ENCODE measurements around the gene RFX2. TPM values are rescaled to one million over a fixed set of nuclear protein-coding genes. Genes with fewer than 3 reads are reported as not detected.
"Not testable (repeated sequence)": the region's sequence is repeated elsewhere in the genome, so short reads cannot be mapped to it uniquely, and the experiment has no call there.

The RFX2 gene
- total RNA-seq, 2 experiments from 2014 or later, result 4.7 to 6.0 TPM

DNA sequence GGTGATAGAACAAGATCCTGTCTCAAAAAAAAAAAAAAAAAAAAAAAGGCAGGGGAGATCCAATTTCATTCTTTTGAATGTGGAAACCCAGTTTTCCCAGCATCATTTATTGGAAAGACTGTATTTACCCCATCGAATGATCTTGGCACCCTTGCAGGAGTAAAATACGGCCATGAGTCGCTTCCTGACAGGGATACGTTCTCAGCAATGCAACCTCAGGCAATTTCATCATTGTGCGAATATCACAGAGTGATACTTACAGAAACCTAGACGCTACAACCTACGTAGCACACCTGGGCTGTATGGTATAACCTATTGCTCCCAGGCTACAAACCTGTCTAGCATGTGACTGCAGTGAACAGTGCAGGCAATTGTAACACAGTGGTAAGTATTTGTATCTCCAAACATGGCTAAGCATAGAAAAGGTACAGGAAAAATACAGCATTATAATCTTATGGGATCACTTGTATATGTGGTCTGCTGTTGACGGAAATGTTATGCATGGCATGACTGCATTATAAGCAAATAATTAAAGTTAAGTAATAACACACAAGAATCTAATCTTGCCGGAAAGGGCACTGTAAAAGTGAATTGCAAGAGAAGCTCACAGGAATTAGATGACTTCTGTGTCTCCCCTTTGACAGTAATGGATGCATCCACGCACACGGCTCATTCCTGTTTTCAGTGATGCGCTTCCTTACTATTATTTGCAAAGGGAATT, 24.1 kb downstream of the RFX2 start:
- Mint-ChIP-seq H3K9me3 (no peaks in the 10 kb centered on the region), H3K27ac (no peak overlapping the region), H3K36me3 (ENCODE audit: low read depth) (no peaks in the 10 kb centered on the region), H3K4me1 (ENCODE audit: low read depth) (peaks cover 19% of the 10 kb centered on the region), H3K27me3 (ENCODE audit: low read depth) (no peaks in the 10 kb centered on the region), H3K4me3 (no peak overlapping the region)
- no peak for DNase-seq
- intact Hi-C loops (cut with micrococcal nuclease), result loop anchor here (5.0 kb wide), 1 partner anchor 41 kb away; no protein-coding TSS in a partner anchor
- CTCF ChIA-PET, result interaction anchor here (0.6 kb wide), 1 partner anchor 44 kb away, joined by 3 read pairs; no protein-coding TSS in a partner anchor

- H3K36me3 Mint-ChIP-seq (ENCODE audit: low read depth), result no peaks in the 10 kb centered on the region
- H3K9me3 Mint-ChIP-seq, result no peaks in the 10 kb centered on the region
- DNase-seq, result no peak
- intact Hi-C loops (cut with micrococcal nuclease), result loop anchor here (5.0 kb wide), 1 partner anchor 42 kb away; no protein-coding TSS in a partner anchor
- no peak overlapping the region for H3K27ac Mint-ChIP-seq
- peaks cover 19% of the 10 kb centered on the region for H3K4me1 Mint-ChIP-seq (ENCODE audit: low read depth)
- CTCF ChIA-PET, result no interaction called here
- H3K4me3 Mint-ChIP-seq, result no peak overlapping the region
- H3K27me3 Mint-ChIP-seq (ENCODE audit: low read depth), result no peaks in the 10 kb centered on the region
These were observed 25.5 kb downstream of the RFX2 start for GRCh38 chr19:6084821-6085220.

DNA sequence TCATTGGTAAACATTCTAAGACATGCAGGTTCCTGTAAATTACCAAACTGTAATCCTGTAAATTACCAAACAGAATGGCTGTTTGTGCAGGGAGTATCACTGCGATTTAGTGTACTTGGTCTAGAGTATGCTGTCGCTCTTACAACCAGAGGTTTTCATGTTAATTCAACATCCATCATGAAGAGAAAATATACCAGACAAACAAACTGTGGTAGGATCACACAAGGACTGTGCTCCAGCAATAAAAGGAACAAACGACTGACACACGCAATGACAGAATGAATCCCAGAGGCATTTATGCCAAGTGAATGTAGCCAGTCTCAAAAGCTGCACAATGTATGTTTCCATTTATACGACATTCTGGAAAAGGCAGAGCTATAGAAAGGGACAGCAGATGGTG, 31.2 kb downstream of the RFX2 start:
- Mint-ChIP-seq H3K4me1 (ENCODE audit: low read depth) (no peaks in the 10 kb centered on the region), H3K4me3 (no peak overlapping the region), H3K27ac (no peak overlapping the region), H3K27me3 (ENCODE audit: low read depth) (no peaks in the 10 kb centered on the region), H3K9me3 (no peaks in the 10 kb centered on the region), H3K36me3 (ENCODE audit: low read depth) (no peaks in the 10 kb centered on the region)
- DNase-seq, result no peak
- intact Hi-C loops (cut with micrococcal nuclease), result no loop called here
- CTCF ChIA-PET, result no interaction called here

DNA sequence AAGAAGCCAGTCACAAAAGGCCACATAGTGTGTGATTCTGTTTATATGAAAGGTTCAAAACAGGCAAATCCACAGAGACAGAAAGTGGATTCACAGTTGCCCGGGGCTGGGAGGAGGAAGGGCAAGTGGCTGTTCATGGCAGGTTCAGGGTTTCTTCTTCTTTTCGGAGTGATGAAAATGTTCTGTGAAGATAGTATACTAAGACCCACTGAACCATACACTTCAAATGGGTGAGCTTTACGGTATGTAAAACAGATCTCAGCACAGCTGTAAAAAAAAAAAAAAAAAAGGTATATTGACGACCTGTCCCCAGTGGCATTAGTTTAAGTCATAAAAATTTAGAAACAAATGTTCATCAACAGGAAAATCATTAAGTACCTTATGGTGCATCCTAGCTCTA, 32.2 kb downstream of the RFX2 start:
- CTCF ChIA-PET, result interaction anchor here (1.4 kb wide), 1 partner anchor 48 kb away, joined by 3 read pairs; no protein-coding TSS in a partner anchor
- H3K27me3 Mint-ChIP-seq (ENCODE audit: low read depth), result no peaks in the 10 kb centered on the region

DNA sequence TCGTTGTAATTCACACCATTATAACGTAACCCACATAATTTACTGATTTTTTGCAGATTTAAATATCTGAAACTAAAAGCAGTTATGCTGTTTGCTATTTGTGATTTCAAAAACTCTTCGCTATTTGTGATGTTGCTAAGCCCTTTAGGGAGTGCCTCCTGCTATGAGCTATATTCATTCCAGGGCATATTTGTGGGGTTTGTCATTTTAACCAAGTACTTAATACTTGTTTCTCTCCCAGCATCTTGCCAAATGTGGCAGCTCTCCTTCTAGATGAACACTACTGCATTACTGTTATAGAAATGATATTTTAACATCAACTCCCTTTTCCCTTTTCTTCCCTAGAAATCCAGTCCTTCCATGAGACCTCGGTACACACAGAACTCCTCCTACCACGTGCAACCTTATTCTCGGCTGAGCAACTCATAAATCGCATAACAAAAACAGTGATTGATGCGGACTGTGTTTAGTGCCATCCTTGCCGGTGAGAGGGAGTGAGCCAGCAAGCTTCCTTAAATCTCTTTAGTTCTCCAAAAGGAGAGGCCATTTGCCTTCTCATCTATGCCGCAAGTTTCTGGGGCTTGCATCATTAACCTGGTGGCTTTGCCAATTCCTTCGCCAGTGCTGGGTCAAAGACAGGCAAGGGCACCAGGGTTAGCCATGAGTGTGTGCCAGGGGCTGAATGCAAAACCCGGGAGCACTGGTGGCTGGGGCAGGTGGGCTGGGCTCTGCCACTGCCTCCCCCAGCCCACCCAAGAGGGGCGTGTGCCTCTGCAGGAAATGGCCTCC, 33.4 kb downstream of the RFX2 start:
- no peak for DNase-seq
- Mint-ChIP-seq H3K27me3 (ENCODE audit: low read depth) (no peaks in the 10 kb centered on the region), H3K9me3 (no peaks in the 10 kb centered on the region), H3K36me3 (ENCODE audit: low read depth) (no peaks in the 10 kb centered on the region), H3K4me1 (ENCODE audit: low read depth) (no peaks in the 10 kb centered on the region), H3K4me3 (no peak overlapping the region), H3K27ac (no peak overlapping the region)
- CTCF ChIA-PET, result interaction anchor here (1.4 kb wide), 2 partner anchors 48 to 49 kb away, joined by 3 read pairs; no protein-coding TSS in a partner anchor
- intact Hi-C loops (cut with micrococcal nuclease), result no loop called here

More for the DNA sequence above, 32.2 kb downstream of the RFX2 start:
- Mint-ChIP-seq H3K27ac (no peak overlapping the region), H3K4me3 (no peak overlapping the region), H3K4me1 (ENCODE audit: low read depth) (no peaks in the 10 kb centered on the region), H3K9me3 (no peaks in the 10 kb centered on the region), H3K36me3 (ENCODE audit: low read depth) (no peaks in the 10 kb centered on the region)
- no peak for DNase-seq
- intact Hi-C loops (cut with micrococcal nuclease), result no loop called here

- no peaks in the 10 kb centered on the region for H3K36me3 Mint-ChIP-seq (ENCODE audit: low read depth)
- no peaks in the 10 kb centered on the region for H3K27me3 Mint-ChIP-seq (ENCODE audit: low read depth)
- CTCF ChIA-PET, result interaction anchor here (1.4 kb wide), 1 partner anchor 49 kb away, joined by 3 read pairs; no protein-coding TSS in a partner anchor
- no peak overlapping the region for H3K27ac Mint-ChIP-seq
- H3K9me3 Mint-ChIP-seq, result no peaks in the 10 kb centered on the region
- H3K4me1 Mint-ChIP-seq (ENCODE audit: low read depth), result no peaks in the 10 kb centered on the region
- intact Hi-C loops (cut with micrococcal nuclease), result no loop called here
- no peak overlapping the region for H3K4me3 Mint-ChIP-seq
- DNase-seq, result no peak
These were observed 34.0 kb downstream of the RFX2 start for GRCh38 chr19:6076291-6076665.

DNA sequence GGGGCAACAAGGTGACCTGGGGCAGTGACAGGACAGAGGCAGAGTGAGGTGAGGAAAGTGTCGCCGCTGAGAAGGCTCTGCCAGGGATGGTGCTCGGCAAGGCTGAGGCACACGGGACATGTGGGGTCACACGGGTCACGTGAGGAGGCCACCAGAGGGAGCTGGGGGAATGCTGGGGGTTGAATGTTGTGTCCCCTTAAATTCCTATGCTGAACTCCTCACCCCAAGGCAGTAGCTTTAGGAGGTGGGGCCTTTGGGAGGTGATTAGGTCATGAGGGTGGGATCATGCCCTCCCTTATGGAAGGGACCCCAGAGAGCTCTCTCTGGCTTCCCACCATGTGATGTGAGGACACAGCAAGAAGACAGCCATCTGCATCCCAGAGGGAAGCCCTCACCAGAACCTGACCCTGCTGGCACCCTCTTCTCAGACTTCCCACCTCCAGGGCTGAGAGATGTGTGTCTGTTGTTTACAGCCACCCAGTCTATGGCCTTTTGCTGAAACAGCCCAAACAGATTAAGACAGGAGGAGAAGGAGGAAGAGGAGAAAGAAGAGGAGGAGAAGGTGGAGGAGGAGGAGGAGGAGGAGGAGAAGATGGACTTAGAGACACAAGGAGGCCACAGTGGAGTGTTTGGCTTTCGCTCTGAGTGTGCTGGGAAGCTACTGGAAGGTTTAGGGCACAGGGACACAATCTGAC, 35.4 kb downstream of the RFX2 start:
- Mint-ChIP-seq H3K36me3 (ENCODE audit: low read depth) (no peaks in the 10 kb centered on the region), H3K9me3 (no peaks in the 10 kb centered on the region), H3K4me3 (no peak overlapping the region), H3K27ac (no peak overlapping the region), H3K4me1 (ENCODE audit: low read depth) (no peaks in the 10 kb centered on the region), H3K27me3 (ENCODE audit: low read depth) (no peaks in the 10 kb centered on the region)
- CTCF ChIA-PET, result no interaction called here
- DNase-seq, result no peak
- intact Hi-C loops (cut with micrococcal nuclease), result no loop called here

DNA sequence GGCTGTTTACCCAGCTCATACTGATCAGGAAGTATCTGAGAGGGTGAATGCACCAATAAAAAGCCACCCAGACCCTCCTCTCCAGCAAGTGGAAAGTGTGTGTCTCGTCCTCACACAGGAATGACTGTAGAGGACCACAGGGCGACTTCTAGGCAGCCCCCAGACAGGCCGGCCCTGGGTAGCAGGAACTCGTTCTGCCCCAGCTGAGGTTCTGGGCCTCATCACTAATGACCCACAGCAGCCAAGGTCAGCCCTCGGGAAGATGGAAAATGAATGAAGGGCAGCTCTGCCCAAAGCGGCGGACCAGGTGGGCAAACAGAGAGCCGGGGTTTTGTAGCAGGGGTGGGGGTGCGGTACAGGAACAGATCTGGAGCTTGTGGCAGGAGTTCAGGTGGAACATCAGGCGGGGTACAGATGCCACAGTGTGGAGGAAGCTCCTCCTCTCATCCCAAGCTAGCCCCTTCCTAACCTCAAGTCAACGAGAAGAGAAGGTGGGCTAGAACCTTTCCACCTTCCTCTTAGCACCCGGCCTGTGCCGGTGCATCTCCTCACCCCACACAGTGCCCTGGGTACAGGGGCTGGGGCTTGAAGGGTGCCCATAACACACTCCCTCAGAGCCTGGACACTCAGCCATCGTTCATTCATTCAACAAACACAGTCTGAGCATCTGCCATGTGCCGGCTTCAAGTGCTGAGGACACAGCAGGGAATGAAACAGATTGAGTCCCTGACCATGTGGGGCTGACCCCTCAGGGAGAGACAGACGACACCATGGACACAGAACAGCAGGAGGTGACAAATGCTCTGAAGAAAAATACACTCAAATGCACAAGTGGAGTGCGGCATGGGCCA, 36.2 kb downstream of the RFX2 start:
- no peaks in the 10 kb centered on the region for H3K36me3 Mint-ChIP-seq (ENCODE audit: low read depth)
- H3K4me1 Mint-ChIP-seq (ENCODE audit: low read depth), result no peaks in the 10 kb centered on the region
- no peak overlapping the region for H3K4me3 Mint-ChIP-seq
- no peak for DNase-seq
- CTCF ChIA-PET, result no interaction called here
- intact Hi-C loops (cut with micrococcal nuclease), result no loop called here
- H3K9me3 Mint-ChIP-seq, result no peaks in the 10 kb centered on the region
- H3K27ac Mint-ChIP-seq, result no peak overlapping the region
- H3K27me3 Mint-ChIP-seq (ENCODE audit: low read depth), result no peaks in the 10 kb centered on the region

DNA sequence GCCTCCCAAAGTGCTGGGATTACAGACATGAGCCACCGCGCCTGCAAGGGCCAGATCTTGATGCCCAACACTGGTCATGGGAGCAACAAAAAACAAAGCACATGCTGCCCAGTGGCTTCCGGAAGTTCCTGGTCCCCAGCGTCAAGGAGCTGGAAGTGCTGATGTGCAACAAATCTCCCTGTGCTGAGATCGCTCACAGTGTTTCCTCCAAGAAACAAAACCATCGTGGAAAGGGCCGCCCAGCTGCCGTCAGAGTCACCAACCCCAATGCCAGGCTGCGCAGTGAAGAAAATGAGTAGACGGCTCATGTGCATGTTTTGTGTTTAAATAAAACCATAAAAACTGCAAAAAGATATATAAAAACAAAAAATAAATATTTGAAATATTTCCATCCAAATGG, 37.1 kb downstream of the RFX2 start:
- CTCF ChIA-PET; H3K4me3 Mint-ChIP-seq; H3K4me1 Mint-ChIP-seq (ENCODE audit: low read depth); DNase-seq; H3K9me3 Mint-ChIP-seq; H3K27me3 Mint-ChIP-seq (ENCODE audit: low read depth); H3K36me3 Mint-ChIP-seq (ENCODE audit: low read depth); intact Hi-C loops (cut with micrococcal nuclease); H3K27ac Mint-ChIP-seq: not testable (repeated sequence)

GRCh38 chr19:6071875-6072274, 38.4 kb downstream of the RFX2 start:
- Mint-ChIP-seq H3K4me3 (no peak overlapping the region), H3K36me3 (ENCODE audit: low read depth) (no peaks in the 10 kb centered on the region), H3K4me1 (ENCODE audit: low read depth) (peaks cover 5% of the 10 kb centered on the region), H3K27me3 (ENCODE audit: low read depth) (no peaks in the 10 kb centered on the region), H3K9me3 (no peaks in the 10 kb centered on the region), H3K27ac (no peak overlapping the region)
- CTCF ChIA-PET, result no interaction called here
- intact Hi-C loops (cut with micrococcal nuclease), result no loop called here
- DNase-seq, result no peak

GRCh38 chr19:6070720-6071485, 39.4 kb downstream of the RFX2 start:
- Mint-ChIP-seq H3K4me3 (no peak overlapping the region), H3K4me1 (ENCODE audit: low read depth) (peaks cover 13% of the 10 kb centered on the region), H3K27me3 (ENCODE audit: low read depth) (no peaks in the 10 kb centered on the region), H3K36me3 (ENCODE audit: low read depth) (no peaks in the 10 kb centered on the region), H3K9me3 (no peaks in the 10 kb centered on the region), H3K27ac (no peak overlapping the region)
- DNase-seq, result no peak
- CTCF ChIA-PET, result interaction anchor here (0.6 kb wide), 1 partner anchor 1174 kb away, joined by 3 read pairs; no protein-coding TSS in a partner anchor
- intact Hi-C loops (cut with micrococcal nuclease), result no loop called here
